HG03103 (cell line): ENCODE data around the gene RASL12.
"Not testable (repeated sequence)": the region's sequence is repeated elsewhere in the genome, so short reads cannot be mapped to it uniquely, and the experiment has no call there.

Experiments
- ATAC-seq: cut with Tn5 transposase; IDR thresholded peaks from one replicate; pipeline ENCODE4 v1.9.1; 2021; ENCODE audit warnings: low read depth; ENCODE audit not compliant: unreplicated experiment

The RASL12 gene

DNA sequence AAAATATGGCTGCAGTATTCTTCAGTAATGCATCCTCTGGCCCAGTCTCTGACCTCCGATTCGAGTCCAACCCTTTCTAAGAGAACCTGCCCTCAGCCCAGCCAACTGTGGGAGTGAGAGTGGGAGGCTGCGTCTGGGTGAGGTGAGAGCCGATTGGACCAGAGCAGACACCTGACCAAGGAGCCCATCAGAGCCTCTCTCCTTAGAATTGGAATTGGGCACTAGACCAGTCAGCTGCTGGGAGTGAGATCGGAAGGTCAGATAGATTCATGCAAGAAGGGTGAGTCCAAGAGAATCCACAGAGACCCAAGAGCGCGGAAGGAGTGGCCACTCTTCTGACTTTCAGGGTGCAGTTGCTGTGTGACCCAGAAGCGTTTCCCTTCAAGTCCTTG lies 10.2 kb downstream of the RASL12 start:
- no peak for ATAC-seq

GRCh38 chr15:65056868-65057548 lies 10.8 kb downstream of the RASL12 start:
- ATAC-seq = no peak

- ATAC-seq = no peak
These were observed 11.7 kb downstream of the RASL12 start for GRCh38 chr15:65056106-65056505.

GRCh38 chr15:65055201-65055870 lies 12.5 kb downstream of the RASL12 start:
- no peak for ATAC-seq

DNA sequence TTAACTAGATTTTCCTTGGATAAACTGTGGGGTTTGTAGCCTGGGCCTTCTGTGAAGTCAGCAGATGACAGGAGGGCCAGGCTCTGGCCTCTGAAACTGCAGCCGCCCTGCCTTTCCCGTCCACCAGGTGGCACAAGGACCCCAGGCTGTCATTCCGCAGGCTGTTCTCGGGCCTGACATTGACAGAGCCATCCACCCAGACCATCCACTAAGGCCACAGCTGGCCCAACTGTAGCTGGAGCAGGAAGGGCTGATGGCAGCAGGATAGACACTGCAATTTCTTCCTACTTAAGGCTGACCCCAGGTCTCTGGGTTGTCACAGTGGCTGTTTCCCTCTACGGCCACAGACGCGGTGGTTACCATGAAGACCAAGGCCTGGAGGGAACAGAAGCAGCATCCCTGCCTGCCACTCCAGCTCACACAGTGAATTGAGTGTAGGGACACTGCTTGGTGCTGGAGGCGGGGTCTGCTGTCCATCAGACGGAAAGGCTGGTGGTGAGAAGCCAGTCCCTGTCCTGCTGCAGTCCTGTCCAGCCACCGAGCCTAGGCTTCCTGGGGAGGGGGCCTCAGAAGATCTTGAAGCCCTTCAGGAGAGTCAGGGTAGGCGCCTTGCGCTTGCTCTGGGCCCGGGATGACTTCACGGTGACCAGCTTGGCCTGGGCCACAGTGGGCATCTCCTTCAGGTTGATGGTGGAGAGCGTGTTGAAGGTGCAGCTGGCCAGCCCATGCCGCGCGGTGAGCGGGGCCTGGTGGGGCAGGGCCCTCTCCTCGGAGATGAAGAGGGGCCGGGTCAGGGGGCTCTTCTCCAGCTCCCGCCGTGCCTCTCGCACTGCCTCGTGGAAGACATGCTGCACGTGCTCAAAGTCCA lies 13.2 kb downstream of the RASL12 start:
- no peak for ATAC-seq

DNA sequence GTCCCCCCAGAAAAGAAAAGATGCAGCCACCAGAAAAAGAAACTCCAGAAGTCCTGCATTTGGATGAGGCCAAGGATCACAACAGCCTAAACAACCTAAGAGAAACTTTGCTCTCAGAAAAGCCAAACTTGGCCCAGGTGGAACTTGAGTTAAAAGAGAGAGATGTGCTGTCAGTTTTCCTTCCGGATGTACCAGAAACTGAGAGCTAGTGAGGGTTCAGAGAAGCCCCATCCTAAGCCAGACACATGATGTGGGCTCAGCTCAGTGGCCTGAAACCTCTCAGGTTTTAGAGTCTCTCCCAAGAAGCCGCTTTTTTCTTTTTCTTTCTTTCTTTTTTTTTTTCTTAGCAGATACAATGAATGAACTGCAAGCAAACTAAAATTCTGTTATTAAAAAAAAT lies 14.8 kb downstream of the RASL12 start:
- ATAC-seq = no peak

DNA sequence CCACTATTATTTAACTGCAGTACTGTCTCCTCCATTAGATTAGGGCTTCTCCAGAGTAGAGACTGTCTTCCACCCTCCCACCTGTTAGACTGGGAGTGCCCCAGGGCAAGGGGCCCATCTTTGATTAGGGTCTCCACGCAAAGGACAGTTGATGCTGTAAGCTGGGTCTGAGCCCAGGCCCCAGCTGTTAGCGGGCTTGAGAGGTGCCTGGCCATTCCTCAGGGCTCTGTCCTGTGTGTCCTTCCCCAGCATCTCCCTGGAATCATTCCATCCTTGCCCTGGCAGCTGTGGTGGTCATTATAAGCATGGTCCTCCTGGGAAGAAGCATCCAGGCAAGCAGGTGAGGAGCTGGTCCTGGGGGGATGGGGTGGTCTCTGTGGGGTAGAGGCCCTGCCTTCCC lies 16.5 kb downstream of the RASL12 start:
- ATAC-seq = no peak

GRCh38 chr15:65050270-65050669 lies 17.5 kb downstream of the RASL12 start:
- no peak for ATAC-seq

GRCh38 chr15:65049418-65049840 lies 18.4 kb downstream of the RASL12 start:
- no peak for ATAC-seq

- no peak for ATAC-seq
These were observed 19.6 kb downstream of the RASL12 start for GRCh38 chr15:65048241-65048640.

GRCh38 chr15:65044724-65045481 lies 22.9 kb downstream of the RASL12 start, which contains the start of gene SLC51B:
Gene SLC51B (plus strand): TSS chr15:65045387. CDS start chr15:65050005, 4,618 bp downstream.
- no peak for ATAC-seq

DNA sequence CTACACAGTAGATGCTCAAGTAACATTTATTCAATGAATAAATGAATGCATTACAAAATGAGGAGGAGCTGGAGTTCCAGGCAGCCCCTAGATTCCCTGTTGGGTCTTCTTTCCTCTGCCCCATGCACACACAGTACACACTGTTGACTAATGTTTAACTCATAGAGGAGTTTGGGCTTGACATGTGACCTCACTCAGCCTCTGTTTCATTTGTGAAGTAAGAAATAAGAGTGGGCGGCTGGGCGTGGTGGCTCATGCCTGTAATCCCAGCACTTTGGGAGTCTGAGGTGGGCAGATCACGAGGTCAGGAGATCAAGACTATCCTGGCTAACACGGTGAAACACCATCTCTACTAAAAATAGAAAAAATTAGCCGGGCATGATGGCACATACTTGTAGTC lies 23.6 kb downstream of the RASL12 start:
- ATAC-seq = not testable (repeated sequence)

DNA sequence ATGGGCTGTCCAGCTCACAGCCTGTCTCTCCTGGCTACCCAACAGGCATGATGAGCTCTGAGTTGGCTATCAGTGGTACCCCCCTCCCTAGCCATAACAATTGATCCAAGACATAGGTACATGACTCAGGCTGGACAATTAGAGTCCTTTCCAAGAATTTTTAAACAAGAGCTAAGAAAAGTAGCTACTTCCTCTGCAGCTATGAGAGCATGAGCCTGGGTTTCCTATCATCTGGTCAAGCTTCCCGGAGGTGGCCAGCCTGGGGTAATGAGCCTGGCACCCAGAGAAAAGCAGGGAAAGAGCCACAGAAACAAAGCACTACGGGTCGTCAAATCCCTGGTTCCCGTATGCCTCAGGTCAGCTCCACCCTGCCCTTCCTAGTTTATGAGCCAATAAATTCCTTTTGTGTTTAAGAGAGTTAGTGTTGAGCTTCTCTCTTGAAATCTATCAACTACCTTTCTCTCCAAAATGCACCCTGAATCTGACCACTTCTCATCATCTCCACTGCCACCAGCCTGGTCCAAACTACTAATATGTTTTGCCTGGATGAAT lies 24.9 kb downstream of the RASL12 start:
- ATAC-seq = no peak

DNA sequence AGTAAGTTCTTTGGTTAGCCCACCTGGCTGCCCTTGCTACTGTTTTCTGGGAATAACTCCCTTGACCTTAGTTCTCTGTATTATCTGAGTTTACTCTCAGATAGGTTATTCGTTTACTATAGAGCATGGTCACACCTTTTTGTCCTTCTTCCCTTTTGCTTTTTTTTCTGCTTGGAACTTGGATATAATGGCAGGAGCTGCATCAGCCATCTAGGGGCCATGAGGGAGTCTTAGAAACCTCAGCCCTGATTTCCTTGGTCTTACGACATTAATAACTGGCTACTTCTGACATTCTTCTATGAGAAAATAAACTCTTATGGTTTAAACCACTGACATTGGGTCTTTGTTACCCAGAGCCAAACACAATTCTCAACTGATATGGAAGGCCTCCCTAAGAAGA lies 26.0 kb downstream of the RASL12 start:
- no peak for ATAC-seq

- ATAC-seq = no peak
These were observed 27.3 kb downstream of the RASL12 start for GRCh38 chr15:65040461-65040860.

- ATAC-seq = no peak
These were observed 29.0 kb downstream of the RASL12 start for GRCh38 chr15:65038836-65039235.

DNA sequence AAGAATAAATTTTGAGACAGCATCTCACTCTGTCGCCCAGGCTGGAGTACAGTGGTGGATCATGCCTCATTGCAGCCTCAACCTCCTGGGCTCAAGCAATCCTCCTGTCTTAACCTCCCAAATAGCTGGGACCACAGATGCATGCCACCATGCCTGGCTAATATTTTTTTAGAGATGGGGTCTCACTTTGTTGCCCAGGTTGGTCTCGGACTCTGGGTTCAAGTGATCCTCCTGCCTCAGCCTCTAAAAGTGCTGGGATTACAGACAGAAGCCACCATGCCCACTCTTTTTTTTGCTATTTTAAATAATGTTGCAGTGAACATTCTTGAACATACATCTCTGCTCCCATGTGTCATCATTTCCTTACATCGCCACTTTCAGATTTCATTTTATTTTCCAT lies 29.4 kb downstream of the RASL12 start:
- no peak for ATAC-seq

- no peak for ATAC-seq
These were observed 30.5 kb downstream of the RASL12 start for GRCh38 chr15:65037309-65037708.

GRCh38 chr15:65034719-65035118 lies 33.1 kb downstream of the RASL12 start:
- no peak for ATAC-seq

DNA sequence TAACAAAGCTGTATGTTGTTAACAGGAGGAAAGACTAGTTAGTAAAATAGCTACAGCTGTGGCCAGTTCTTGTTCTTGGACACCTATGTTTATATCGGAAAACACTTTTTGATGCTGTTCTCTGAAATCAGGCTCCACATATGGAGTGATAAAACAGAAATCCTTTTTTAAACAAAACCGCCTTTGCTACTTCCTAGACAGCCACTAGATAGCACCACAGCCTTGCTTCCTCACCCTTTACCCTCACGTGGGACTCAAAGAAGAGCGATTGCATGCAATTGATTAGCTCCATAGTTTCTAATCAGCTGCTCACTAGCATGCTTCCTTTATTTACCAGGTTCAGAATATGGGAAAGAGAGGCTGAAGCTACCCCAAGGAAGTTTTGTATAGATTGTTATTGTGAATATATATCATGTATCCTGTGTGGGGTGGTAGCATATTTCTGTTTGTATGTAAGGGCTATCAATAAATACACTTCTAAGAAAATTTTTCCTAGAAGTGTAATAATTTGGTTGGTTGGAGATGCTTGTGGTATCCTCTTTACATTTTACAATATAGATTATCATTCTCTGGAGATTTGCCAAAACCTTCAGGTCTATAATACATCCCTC lies 34.0 kb downstream of the RASL12 start:
- ATAC-seq = no peak
